ENCODE results near the gene TXNL1. TPM values are rescaled to one million over a fixed set of nuclear protein-coding genes. Genes with fewer than 3 reads are reported as not detected.

The TXNL1 gene
- total and polyA plus RNA-seq, 2 of the 8 experiments (the other 6 are each of a cell fraction or from before 2014, with no cell fraction given): 35.1 to 85.8 TPM

GRCh38 chr18:56672981-56673380, 34.6 kb upstream of the TXNL1 start:
- Histone ChIP-seq H3K4me1 (replicated peaks in 1 of 4; ENCODE audit: control insufficient read depth in 3 of 4, insufficient read depth in 4 of 4, low read length in 3 of 4) (no peaks in the 10 kb centered on the region), H3K4me2 (ENCODE audit: insufficient read depth in 1 of 2, low read depth in 2 of 2, low read length in 2 of 2) (no peak overlapping the region), H3K56ac (replicated peaks; ENCODE audit: insufficient read length, low read depth, low read length) (no peak overlapping the region), H4K20me1 (replicated peaks in 1 of 2; ENCODE audit: control insufficient read depth in 1 of 2, insufficient read depth in 2 of 2, low read length in 2 of 2) (no peaks in the 10 kb centered on the region), H2AK5ac (ENCODE audit: low read depth, low read length) (no peak overlapping the region), H2BK12ac (ENCODE audit: low read depth, low read length) (no peak overlapping the region), H4K91ac (replicated peaks; ENCODE audit: insufficient read length, low read length) (no peak overlapping the region), H3K14ac (ENCODE audit: insufficient read length) (no peak overlapping the region), H3K79me1 (ENCODE audit: low read depth, low read length) (no peaks in the 10 kb centered on the region), H3K27me3 (replicated peaks in 1 of 4; ENCODE audit: control insufficient read depth in 3 of 4, extremely low read depth in 1 of 4, insufficient read depth in 3 of 4, low read length in 3 of 4) (no peaks in the 10 kb centered on the region), H3K79me2 (ENCODE audit: control insufficient read depth in 1 of 2, insufficient read depth in 2 of 2, low read length in 2 of 2) (no peaks in the 10 kb centered on the region; a peak in 1 of 4 replicates), H3K23me2 (ENCODE audit: low read depth, low read length) (no peaks in the 10 kb centered on the region), H2BK120ac (replicated peaks; ENCODE audit: low read depth, low read length) (no peak overlapping the region), H3K27ac (ENCODE audit: low read depth, low read length) (no peak overlapping the region), H4K8ac (ENCODE audit: extremely low read depth, insufficient read depth, low read length) (no peak overlapping the region), H3K18ac (ENCODE audit: extremely low read depth, low read length) (no peak overlapping the region), H3K4ac (replicated peaks; ENCODE audit: insufficient read length, low read depth, low read length) (no peak overlapping the region), H2BK15ac (ENCODE audit: low read length) (no peak overlapping the region), H3K9ac (replicated peaks in 1 of 4; ENCODE audit: extremely low read depth in 1 of 4, low read depth in 3 of 4, low read length in 3 of 4) (no peak overlapping the region), H3K4me3 (ENCODE audit: extremely low read depth in 1 of 4, insufficient read depth in 2 of 4, low read depth in 3 of 4, low read length in 4 of 4) (no peak overlapping the region), H3K23ac (ENCODE audit: insufficient read length) (no peak overlapping the region), H3K36me3 (ENCODE audit: control insufficient read depth in 2 of 4, insufficient read depth in 4 of 4, low read length in 3 of 4) (no peaks in the 10 kb centered on the region), H2AFZ (ENCODE audit: low read length) (no peak overlapping the region), H2BK5ac (ENCODE audit: low read depth, low read length) (no peak overlapping the region), H2BK20ac (ENCODE audit: low read length) (no peak overlapping the region), H4K5ac (ENCODE audit: insufficient read length, low read depth, low read length) (no peak overlapping the region), H3K9me3 (ENCODE audit: insufficient read depth in 2 of 2, low read depth in 1 of 2, low read length in 1 of 2) (no peaks in the 10 kb centered on the region)
- CTCF ChIA-PET (ENCODE audit: partially characterized antibody): interaction anchor here (1.0 kb wide), 1 partner anchor 30 kb away, joined by 4 read pairs; no protein-coding TSS in a partner anchor
- WGBS, 2 experiments (ENCODE audit: extremely low coverage in 1 of 2, insufficient coverage in 1 of 2, insufficient read length in 1 of 2, insufficient replicate concordance in 2 of 2, low coverage in 1 of 2, low lambda C conversion rate in 2 of 2, missing lambda C conversion rate in 1 of 2): 93 to 100% methylated on average over 3 of the region's 3 CpGs
- no peak for TF ChIP-seq SIX5 (IDR thresholded peaks at IDR 0.05; ENCODE audit: low read depth, low read length)
- POLR2A ChIA-PET (ENCODE audit: partially characterized antibody): no interaction called here
- FAIRE-seq (no peak), DNase-seq (ENCODE audit: low read depth in 1 of 2, low spot score in 2 of 2) (no peak)

All from H1 (cell line).